ENCODE data around the gene CHD1.

DNA sequence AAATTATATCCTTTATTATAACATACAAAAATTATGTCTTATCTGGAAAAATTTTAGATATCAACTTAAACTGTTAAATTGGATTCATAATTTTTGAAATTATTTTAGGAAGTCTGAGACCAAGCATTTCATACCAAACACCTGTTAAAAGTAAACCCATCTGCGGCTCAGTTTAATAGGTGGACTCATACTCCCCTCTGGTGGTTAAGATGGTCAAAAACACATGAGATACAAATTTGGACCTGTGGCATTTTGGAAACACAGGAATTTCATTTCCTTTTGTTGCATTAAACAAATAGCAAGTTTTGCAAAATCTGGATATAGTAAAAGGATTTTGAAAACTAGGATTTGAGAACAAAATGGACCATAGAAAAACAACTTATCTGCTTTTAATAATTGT lies 101.6 kb downstream of the CHD1 start:
- TF ChIP-seq CTCF (IDR thresholded peaks at IDR 0.05) (peak; percentile 50), ZNF396 (CRISPR knock-in tag; IDR thresholded peaks at IDR 0.05; ENCODE audit: borderline replicate concordance) (no peak), FOXJ3 (CRISPR knock-in tag; IDR thresholded peaks at IDR 0.05; ENCODE audit: borderline replicate concordance) (no peak), TEAD4 (CRISPR knock-in tag; IDR thresholded peaks at IDR 0.05) (no peak)
- TF ChIP-seq, protein P1, sequence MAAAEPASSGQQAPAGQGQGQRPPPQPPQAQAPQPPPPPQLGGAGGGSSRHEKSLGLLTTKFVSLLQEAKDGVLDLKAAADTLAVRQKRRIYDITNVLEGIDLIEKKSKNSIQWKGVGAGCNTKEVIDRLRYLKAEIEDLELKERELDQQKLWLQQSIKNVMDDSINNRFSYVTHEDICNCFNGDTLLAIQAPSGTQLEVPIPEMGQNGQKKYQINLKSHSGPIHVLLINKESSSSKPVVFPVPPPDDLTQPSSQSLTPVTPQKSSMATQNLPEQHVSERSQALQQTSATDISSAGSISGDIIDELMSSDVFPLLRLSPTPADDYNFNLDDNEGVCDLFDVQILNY (CRISPR knock-in tag; IDR thresholded peaks at IDR 0.05): no peak
- TF ChIP-seq, protein P2, sequence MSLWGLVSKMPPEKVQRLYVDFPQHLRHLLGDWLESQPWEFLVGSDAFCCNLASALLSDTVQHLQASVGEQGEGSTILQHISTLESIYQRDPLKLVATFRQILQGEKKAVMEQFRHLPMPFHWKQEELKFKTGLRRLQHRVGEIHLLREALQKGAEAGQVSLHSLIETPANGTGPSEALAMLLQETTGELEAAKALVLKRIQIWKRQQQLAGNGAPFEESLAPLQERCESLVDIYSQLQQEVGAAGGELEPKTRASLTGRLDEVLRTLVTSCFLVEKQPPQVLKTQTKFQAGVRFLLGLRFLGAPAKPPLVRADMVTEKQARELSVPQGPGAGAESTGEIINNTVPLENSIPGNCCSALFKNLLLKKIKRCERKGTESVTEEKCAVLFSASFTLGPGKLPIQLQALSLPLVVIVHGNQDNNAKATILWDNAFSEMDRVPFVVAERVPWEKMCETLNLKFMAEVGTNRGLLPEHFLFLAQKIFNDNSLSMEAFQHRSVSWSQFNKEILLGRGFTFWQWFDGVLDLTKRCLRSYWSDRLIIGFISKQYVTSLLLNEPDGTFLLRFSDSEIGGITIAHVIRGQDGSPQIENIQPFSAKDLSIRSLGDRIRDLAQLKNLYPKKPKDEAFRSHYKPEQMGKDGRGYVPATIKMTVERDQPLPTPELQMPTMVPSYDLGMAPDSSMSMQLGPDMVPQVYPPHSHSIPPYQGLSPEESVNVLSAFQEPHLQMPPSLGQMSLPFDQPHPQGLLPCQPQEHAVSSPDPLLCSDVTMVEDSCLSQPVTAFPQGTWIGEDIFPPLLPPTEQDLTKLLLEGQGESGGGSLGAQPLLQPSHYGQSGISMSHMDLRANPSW (CRISPR knock-in tag; conservative IDR thresholded peaks at IDR 0.05; ENCODE audit: low read depth): no peak
- TF ChIP-seq, protein P3, sequence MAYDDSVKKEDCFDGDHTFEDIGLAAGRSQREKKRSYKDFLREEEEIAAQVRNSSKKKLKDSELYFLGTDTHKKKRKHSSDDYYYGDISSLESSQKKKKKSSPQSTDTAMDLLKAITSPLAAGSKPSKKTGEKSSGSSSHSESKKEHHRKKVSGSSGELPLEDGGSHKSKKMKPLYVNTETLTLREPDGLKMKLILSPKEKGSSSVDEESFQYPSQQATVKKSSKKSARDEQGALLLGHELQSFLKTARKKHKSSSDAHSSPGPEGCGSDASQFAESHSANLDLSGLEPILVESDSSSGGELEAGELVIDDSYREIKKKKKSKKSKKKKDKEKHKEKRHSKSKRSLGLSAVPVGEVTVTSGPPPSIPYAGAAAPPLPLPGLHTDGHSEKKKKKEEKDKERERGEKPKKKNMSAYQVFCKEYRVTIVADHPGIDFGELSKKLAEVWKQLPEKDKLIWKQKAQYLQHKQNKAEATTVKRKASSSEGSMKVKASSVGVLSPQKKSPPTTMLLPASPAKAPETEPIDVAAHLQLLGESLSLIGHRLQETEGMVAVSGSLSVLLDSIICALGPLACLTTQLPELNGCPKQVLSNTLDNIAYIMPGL (CRISPR knock-in tag; IDR thresholded peaks at IDR 0.05): no peak

All from WTC11 (cell line).